ENCODE measurements around the gene CABP2.

Gene CABP2

GRCh38 chr11:67472882-67473281, 50.4 kb downstream of the CABP2 start:
- H3K4me3 ChIP-seq (ENCODE audit: low read depth, low read length): no peak overlapping the region
- TF ChIP-seq CTCF (IDR thresholded peaks at IDR 0.05; ENCODE audit: low read depth, low read length, missing control alignments): no peak
- DNase-seq (ENCODE audit: low read depth): no peak

GRCh38 chr11:67470337-67471002, 52.8 kb downstream of the CABP2 start:
- H3K4me3 ChIP-seq (ENCODE audit: low read depth, low read length): no peak overlapping the region
- TF ChIP-seq CTCF (IDR thresholded peaks at IDR 0.05; ENCODE audit: low read depth, low read length, missing control alignments): no peak
- DNase-seq (ENCODE audit: low read depth): no peak

GRCh38 chr11:67469508-67469811, 53.8 kb downstream of the CABP2 start:
- no peak for DNase-seq (ENCODE audit: low read depth)
- no peak for TF ChIP-seq CTCF (IDR thresholded peaks at IDR 0.05; ENCODE audit: low read depth, low read length, missing control alignments)
- H3K4me3 ChIP-seq (ENCODE audit: low read depth, low read length): peak overlapping the region; percentile 68

All from GM12864 (cell line).